H9 (cell line): Measurements from ENCODE around the gene CLEC2D. TPM values are rescaled to one million over a fixed set of nuclear protein-coding genes. Genes with fewer than 3 reads are reported as not detected.
A peak's percentile ranks its signal among the peaks of the same experiment; 100 is the strongest.

Experiments
- DNase-seq: peaks from one replicate; pipeline ENCODE4 v3.0.0-alpha.2; 2017
- H2AFZ ChIP-seq: one replicate; pipeline ENCODE4 v1.6.1; 2013; ENCODE audit warnings: mild to moderate bottlenecking, low read length, control low read depth, moderate library complexity
- H2AK5ac ChIP-seq: 2 replicates; pipeline ENCODE4 v1.6.1; 2013; ENCODE audit warnings: low read length, control low read depth, mixed read lengths; ENCODE audit not compliant: insufficient read length
- H2BK120ac ChIP-seq: one replicate; pipeline ENCODE4 v1.6.1; 2013; ENCODE audit warnings: low read depth, mild to moderate bottlenecking, low read length, control low read depth, inconsistent platforms; ENCODE audit not compliant: poor library complexity, severe bottlenecking
- H2BK12ac ChIP-seq: 2 replicates; pipeline ENCODE4 v1.6.1; 2013; ENCODE audit warnings: low read length, control low read depth, mixed read lengths, low read depth; ENCODE audit not compliant: insufficient read length
- H2BK15ac ChIP-seq: 2 replicates; pipeline ENCODE4 v1.6.1; 2013; ENCODE audit warnings: low read depth, low read length, control low read depth
- H2BK20ac ChIP-seq: one replicate; pipeline ENCODE4 v1.6.1; 2013; ENCODE audit warnings: low read depth, mild to moderate bottlenecking, low read length, control low read depth, inconsistent platforms; ENCODE audit not compliant: poor library complexity, severe bottlenecking
- H2BK5ac ChIP-seq: 2 replicates; pipeline ENCODE4 v1.6.1; 2013; ENCODE audit warnings: low read length, control low read depth, mixed read lengths; ENCODE audit not compliant: insufficient read length
- H3K14ac ChIP-seq: 2 replicates; pipeline ENCODE4 v1.6.1; 2013; ENCODE audit warnings: low read length, control low read depth; ENCODE audit not compliant: insufficient read depth
- H3K18ac ChIP-seq: 2 replicates; pipeline ENCODE4 v1.6.1; 2013; ENCODE audit warnings: low read depth, mild to moderate bottlenecking, mixed read lengths, low read length, control low read depth; ENCODE audit not compliant: insufficient read length
- H3K23ac ChIP-seq: 2 replicates; pipeline ENCODE4 v1.6.1; 2013; ENCODE audit warnings: low read length, control low read depth, mixed read lengths, low read depth; ENCODE audit not compliant: insufficient read length
- H3K23me2 ChIP-seq: 2 replicates; pipeline ENCODE4 v1.6.1; 2013; ENCODE audit warnings: low read depth, mild to moderate bottlenecking, mixed read lengths, low read length, control low read depth; ENCODE audit not compliant: insufficient read length, poor library complexity, severe bottlenecking
- H3K27ac ChIP-seq: 2 replicates; pipeline ENCODE4 v1.5.1; 2013; ENCODE audit warnings: low read length, control low read depth, mixed read lengths, low read depth; ENCODE audit not compliant: insufficient read length
- H3K27me3 ChIP-seq: 2 replicates; pipeline ENCODE4 v1.6.1; 2013; ENCODE audit warnings: low read length, control low read depth, inconsistent platforms; ENCODE audit not compliant: insufficient read depth
- H3K4ac ChIP-seq: 2 replicates; pipeline ENCODE4 v1.6.1; 2013; ENCODE audit warnings: low read depth, mild to moderate bottlenecking, control low read depth, inconsistent platforms, low read length, moderate library complexity
- H3K4me1 ChIP-seq: 2 replicates; pipeline ENCODE4 v1.6.1; 2013; ENCODE audit warnings: low read length, control low read depth, inconsistent platforms; ENCODE audit not compliant: insufficient read depth
- H3K4me2 ChIP-seq: 2 replicates; pipeline ENCODE4 v1.6.1; 2013; ENCODE audit warnings: low read length, control low read depth, mixed read lengths; ENCODE audit not compliant: insufficient read length, insufficient read depth
- H3K56ac ChIP-seq: 2 replicates; pipeline ENCODE4 v1.6.1; 2013; ENCODE audit warnings: low read depth, mild to moderate bottlenecking, mixed read lengths, low read length, control low read depth; ENCODE audit not compliant: insufficient read length
- H3K79me1 ChIP-seq: 2 replicates; pipeline ENCODE4 v1.6.1; 2013; ENCODE audit warnings: low read depth, mild to moderate bottlenecking, moderate library complexity, low read length, control low read depth, inconsistent platforms; ENCODE audit not compliant: insufficient read depth, poor library complexity, severe bottlenecking
- H3K79me2 ChIP-seq: 2 replicates; pipeline ENCODE4 v1.6.1; 2013; ENCODE audit warnings: low read length, control low read depth, inconsistent platforms; ENCODE audit not compliant: insufficient read depth
- H3K9ac ChIP-seq: 2 replicates; pipeline ENCODE4 v1.6.1; 2013; ENCODE audit warnings: low read length, control low read depth, mixed read lengths; ENCODE audit not compliant: insufficient read length; ENCODE audit errors: extremely low read depth
- H3K9me3 ChIP-seq: one replicate; pipeline ENCODE4 v1.6.1; 2013; ENCODE audit warnings: low read depth, low read length, inconsistent platforms; ENCODE audit not compliant: control insufficient read depth
- H3T11ph ChIP-seq: one replicate; pipeline ENCODE4 v1.6.1; 2013; ENCODE audit warnings: mild to moderate bottlenecking, low read length, control low read depth, inconsistent platforms
- H4K20me1 ChIP-seq: one replicate; pipeline ENCODE4 v1.6.1; 2013; ENCODE audit not compliant: control insufficient read depth, insufficient read length, insufficient read depth
- H4K5ac ChIP-seq: 2 replicates; pipeline ENCODE4 v1.6.1; 2013; ENCODE audit warnings: low read depth, mild to moderate bottlenecking, mixed read lengths, low read length, control low read depth; ENCODE audit not compliant: insufficient read length
- H4K8ac ChIP-seq: replicated peaks from 2 replicates; pipeline ENCODE4 v1.6.1; 2013; ENCODE audit warnings: low read length, control low read depth, mixed read lengths, low read depth; ENCODE audit not compliant: insufficient read length
- H4K91ac ChIP-seq: 2 replicates; pipeline ENCODE4 v1.6.1; 2013; ENCODE audit warnings: low read depth, mild to moderate bottlenecking, moderate library complexity, mixed read lengths, low read length, control low read depth; ENCODE audit not compliant: insufficient read length
- H3K27ac Mint-ChIP-seq, 3 experiments: 2 replicates in 2 of 3; 3 replicates in 1 of 3; pipeline ENCODE4 v1.8.0; 2020 to 2021; ENCODE audit warnings: mixed read lengths in 3 of 3, mild to moderate bottlenecking in 1 of 3, moderate library complexity in 1 of 3
- H3K27me3 Mint-ChIP-seq: 2 replicates; pipeline ENCODE4 v1.8.0; 2021; ENCODE audit warnings: low read depth, mild to moderate bottlenecking, moderate library complexity, mixed read lengths
- H3K36me3 Mint-ChIP-seq, 3 experiments: 2 replicates in 2 of 3; 3 replicates in 1 of 3; pipeline ENCODE4 v1.8.0; 2020 to 2021; ENCODE audit warnings: low read depth in 3 of 3, mixed read lengths in 3 of 3; ENCODE audit not compliant: insufficient read depth in 1 of 3
- H3K4me1 Mint-ChIP-seq, 2 experiments: 2 replicates each; pipeline ENCODE4 v1.8.0; 2020; ENCODE audit warnings: mixed read lengths in 2 of 2
- H3K4me3 Mint-ChIP-seq, 2 experiments: 2 replicates in 1 of 2; 3 replicates in 1 of 2; pipeline ENCODE4 v1.8.0; 2020 to 2021; ENCODE audit warnings: mild to moderate bottlenecking in 2 of 2, mixed read lengths in 2 of 2, moderate library complexity in 1 of 2
- H3K9me3 Mint-ChIP-seq, 2 experiments: 2 replicates in 1 of 2; 3 replicates in 1 of 2; pipeline ENCODE4 v1.8.0; 2020; ENCODE audit warnings: mild to moderate bottlenecking in 2 of 2, mixed read lengths in 2 of 2, moderate library complexity in 1 of 2
- CTCF ChIP-seq: fragments of 200-600 bp; sonication (generic); conservative IDR thresholded peaks from 3 replicates; pipeline ENCODE4 v1.8.0; 2021; ENCODE audit warnings: antibody characterized with exemption, mild to moderate bottlenecking
- WGBS: extraction: QIAGEN DNeasy Blood & Tissue Kit; methylation state at CpG from one replicate; pipeline ENCODE4 v1.1.7; 2013; ENCODE audit warnings: missing lambda C conversion rate, low lambda C conversion rate, mixed read lengths; ENCODE audit not compliant: insufficient read length; ENCODE audit errors: extremely low coverage; 5-methylcytosine and 5-hydroxymethylcytosine counted together
- total RNA-seq: library from RNA; stranded (reverse); gene quantifications from 2 replicates; pipeline ENCODE4 v1.2.1, GENCODE V29; 2021

Gene CLEC2D
- total RNA-seq, 1 experiment from 2014 or later: 2.1 TPM

- DNase-seq: no peak
- Histone ChIP-seq H4K8ac (no peak overlapping the region), H3K18ac (no peak overlapping the region), H3K23me2 (no peaks in the 10 kb centered on the region), H3K9me3 (no peaks in the 10 kb centered on the region), H3K56ac (no peak overlapping the region), H3K23ac (no peak overlapping the region), H2BK20ac (no peak overlapping the region), H3K4me2 (no peak overlapping the region), H2AK5ac (no peak overlapping the region), H4K20me1 (no peaks in the 10 kb centered on the region), H3K79me1 (no peaks in the 10 kb centered on the region), H3K4ac (no peak overlapping the region), H2BK5ac (no peak overlapping the region), H4K91ac (no peak overlapping the region), H2BK12ac (no peak overlapping the region), H3K9ac (no peak overlapping the region), H2BK15ac (no peak overlapping the region), H3K27me3 (no peaks in the 10 kb centered on the region), H3K27ac (no peak overlapping the region), H3K79me2 (no peaks in the 10 kb centered on the region), H3K4me1 (no peaks in the 10 kb centered on the region), H3T11ph (no peak overlapping the region), H2AFZ (no peak overlapping the region), H3K14ac (no peak overlapping the region), H4K5ac (no peak overlapping the region), H2BK120ac (no peak overlapping the region)
- H3K4me1 Mint-ChIP-seq: no peaks in the 10 kb centered on the region
- no peak overlapping the region for H3K27ac Mint-ChIP-seq
- peak; percentile 90 for TF ChIP-seq CTCF
- no peak overlapping the region for H3K4me3 Mint-ChIP-seq
- H3K27me3 Mint-ChIP-seq: no peaks in the 10 kb centered on the region; the same call in 1 of the 2 replicates
- peaks cover 18 to 36% of the 10 kb centered on the region in 2 experiments for H3K9me3 Mint-ChIP-seq
- no CpG with 5 or more reads among the region's 2 CpGs for WGBS
- H3K36me3 Mint-ChIP-seq: peaks cover 11 to 31% (median 28%) of the 10 kb centered on the region in 3 experiments
These were observed 35.2 kb upstream of the CLEC2D start for GRCh38 chr12:9634177-9634803.
